Activated CD8-positive, alpha-beta T cell treated with anti-CD3 and anti-CD28 coated beads for 36 hours (primary cell): ENCODE measurements around the gene TRPM3. TPM values are rescaled to one million over a fixed set of nuclear protein-coding genes. Genes with fewer than 3 reads are reported as not detected.

Experiments
- ATAC-seq: fragments of 200-7000 bp; cut with Tn5 transposase; one replicate; pipeline ENCODE4 v1.10.0; 2021; ENCODE audit warnings: mild to moderate bottlenecking, moderate library complexity
- CTCF ChIA-PET: fragments of 350-600 bp; sonication (Branson Sonifier 250); formaldehyde crosslinking; loops from one replicate; lab custom pipeline; 2021; ENCODE audit warnings: antibody characterized with exemption; lab: Charles Lee
- POLR2A ChIA-PET: fragments of 350-600 bp; sonication (Branson Sonifier 250); formaldehyde crosslinking; loops from one replicate; lab custom pipeline; 2021; ENCODE audit warnings: antibody characterized with exemption; lab: Charles Lee
- DNase-seq: peaks from one replicate; pipeline ENCODE4 v3.0.0-alpha.2; 2020
- H3K27ac Mint-ChIP-seq: one replicate; pipeline ENCODE4 v1.8.0; 2021; ENCODE audit warnings: mild to moderate bottlenecking, mixed read lengths
- H3K27me3 Mint-ChIP-seq: one replicate; pipeline ENCODE4 v1.8.0; 2021; ENCODE audit warnings: mixed read lengths
- H3K36me3 Mint-ChIP-seq: one replicate; pipeline ENCODE4 v1.8.0; 2021; ENCODE audit warnings: low read depth, mixed read lengths
- H3K4me1 Mint-ChIP-seq: one replicate; pipeline ENCODE4 v1.8.0; 2021; ENCODE audit warnings: low read depth, mixed read lengths
- H3K4me3 Mint-ChIP-seq: one replicate; pipeline ENCODE4 v1.8.0; 2021; ENCODE audit warnings: mild to moderate bottlenecking, moderate library complexity, mixed read lengths
- H3K9me3 Mint-ChIP-seq: one replicate; pipeline ENCODE4 v1.8.0; 2021; ENCODE audit warnings: mixed read lengths
- CTCF ChIP-seq: fragments of 200-600 bp; IDR thresholded peaks from one replicate; pipeline ENCODE4 v1.8.0; 2022; ENCODE audit warnings: antibody characterized with exemption, mild to moderate bottlenecking
- intact Hi-C: fragments of 100-400 bp; cut with micrococcal nuclease; formaldehyde crosslinking; loops from one replicate; pipeline ENCODE4 v1.10.0; 2022
- total RNA-seq, 2 experiments: library from RNA; stranded (reverse); gene quantifications; one replicate each; pipeline ENCODE4 v1.2.3, GENCODE V29; 2021

The TRPM3 gene
- total RNA-seq, 2 experiments from 2014 or later = not detected

DNA sequence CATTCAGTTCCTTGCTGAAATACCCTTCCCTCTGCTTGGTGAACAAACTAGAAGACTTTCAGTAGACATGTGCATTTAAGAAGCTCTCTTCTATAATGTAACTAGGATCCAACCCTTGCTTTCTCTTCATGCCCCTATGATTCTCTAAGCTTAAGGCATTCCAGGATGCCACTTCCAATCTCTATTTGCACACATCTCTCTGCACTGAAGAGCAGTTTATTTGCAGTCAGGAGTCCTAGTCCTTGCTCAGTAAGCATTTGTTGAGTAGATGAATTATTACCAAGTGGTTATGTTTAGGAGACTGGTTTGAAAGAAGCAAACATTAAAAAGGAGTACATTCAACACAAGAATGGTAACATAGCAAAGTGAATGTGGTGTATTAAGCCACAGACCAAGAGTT, 432.7 kb downstream of the TRPM3 start:
- POLR2A ChIA-PET = no interaction called here
- Mint-ChIP-seq H3K27me3 (peaks cover 8% of the 10 kb centered on the region), H3K9me3 (no peaks in the 10 kb centered on the region), H3K4me1 (no peaks in the 10 kb centered on the region), H3K36me3 (no peaks in the 10 kb centered on the region), H3K27ac (no peak overlapping the region), H3K4me3 (no peak overlapping the region)
- CTCF ChIA-PET = no interaction called here
- intact Hi-C loops = no loop called here
- DNase-seq (no peak), ATAC-seq (no peak)
- no peak for TF ChIP-seq CTCF

DNA sequence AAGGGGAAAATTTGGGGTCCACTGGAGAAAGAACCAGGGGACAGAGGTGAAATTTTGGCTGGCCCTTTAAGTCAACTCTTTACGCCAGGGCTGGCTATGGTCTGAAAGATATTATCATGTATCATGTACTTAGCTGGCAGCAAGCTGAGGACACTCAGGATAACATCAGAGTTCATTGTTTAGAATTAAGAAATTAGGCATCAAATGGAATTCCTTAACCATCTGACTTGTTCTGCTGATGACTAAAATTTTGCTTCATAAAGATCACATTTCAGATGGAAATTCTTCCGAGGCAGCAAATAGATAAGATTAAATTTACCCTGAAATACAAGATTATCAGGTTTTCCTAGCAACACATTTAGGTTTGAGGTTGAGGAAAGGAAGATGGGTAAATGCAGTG, 437.6 kb downstream of the TRPM3 start:
- POLR2A ChIA-PET = no interaction called here
- DNase-seq (no peak), ATAC-seq (no peak)
- Mint-ChIP-seq H3K27me3 (peaks cover 10% of the 10 kb centered on the region), H3K4me3 (no peak overlapping the region), H3K4me1 (no peaks in the 10 kb centered on the region), H3K36me3 (no peaks in the 10 kb centered on the region), H3K27ac (no peak overlapping the region), H3K9me3 (no peaks in the 10 kb centered on the region)
- intact Hi-C loops = no loop called here
- no peak for TF ChIP-seq CTCF
- CTCF ChIA-PET = no interaction called here

DNA sequence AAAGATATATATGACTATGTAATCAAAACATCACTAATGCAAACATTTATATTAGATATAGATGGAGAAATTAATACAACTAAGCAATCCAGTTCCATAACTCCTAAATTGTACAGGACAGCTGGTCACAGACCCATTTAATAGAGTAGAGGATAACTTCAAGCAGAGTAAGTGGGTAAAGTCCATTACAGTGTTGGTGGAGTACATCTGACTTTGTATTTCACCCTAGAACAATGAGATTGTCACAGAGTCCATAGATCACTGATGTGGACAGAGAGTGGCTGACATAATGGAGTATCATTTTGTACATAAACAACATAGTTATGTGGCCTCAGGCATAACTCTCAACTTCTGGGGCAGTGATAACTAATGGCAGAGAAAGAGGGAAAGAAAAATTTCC, 439.1 kb downstream of the TRPM3 start:
- Mint-ChIP-seq H3K4me1 (no peaks in the 10 kb centered on the region), H3K9me3 (no peaks in the 10 kb centered on the region), H3K27ac (no peak overlapping the region), H3K36me3 (no peaks in the 10 kb centered on the region), H3K4me3 (no peak overlapping the region), H3K27me3 (peaks cover 8% of the 10 kb centered on the region)
- POLR2A ChIA-PET = no interaction called here
- ATAC-seq = no peak
- no peak for TF ChIP-seq CTCF
- CTCF ChIA-PET = no interaction called here
- intact Hi-C loops = no loop called here
- DNase-seq = no peak

DNA sequence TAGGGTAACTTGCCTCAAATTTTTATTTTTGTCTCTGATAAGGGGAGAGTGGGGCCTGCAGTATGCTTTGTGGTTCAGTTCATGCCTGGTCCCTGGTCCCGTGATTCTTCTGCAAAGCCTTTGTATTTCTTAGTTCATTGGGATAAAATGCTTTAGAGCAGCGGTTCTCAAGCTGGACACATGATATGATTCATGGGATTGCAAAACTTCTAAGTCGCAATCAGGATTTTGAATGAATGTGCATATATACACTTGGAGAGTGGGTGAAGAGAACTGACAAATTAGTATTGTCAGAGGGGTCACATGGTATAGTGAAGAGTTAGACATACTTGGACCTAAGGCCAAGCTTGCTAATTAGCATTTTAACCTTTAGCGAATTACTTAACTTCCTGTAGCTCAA, 441.6 kb downstream of the TRPM3 start:
- ChIA-PET POLR2A (no interaction called here), CTCF (no interaction called here)
- no peak for TF ChIP-seq CTCF
- no peak overlapping the region for H3K27ac Mint-ChIP-seq
- H3K4me1 Mint-ChIP-seq = no peaks in the 10 kb centered on the region
- H3K27me3 Mint-ChIP-seq = peaks cover 7% of the 10 kb centered on the region
- intact Hi-C loops = no loop called here
- no peak for DNase-seq
- no peak overlapping the region for H3K4me3 Mint-ChIP-seq
- H3K36me3 Mint-ChIP-seq = no peaks in the 10 kb centered on the region
- H3K9me3 Mint-ChIP-seq = no peaks in the 10 kb centered on the region
- no peak for ATAC-seq

- Mint-ChIP-seq H3K9me3 (no peaks in the 10 kb centered on the region), H3K27ac (no peak overlapping the region), H3K36me3 (no peaks in the 10 kb centered on the region), H3K4me1 (no peaks in the 10 kb centered on the region), H3K27me3 (peaks cover 7% of the 10 kb centered on the region), H3K4me3 (no peak overlapping the region)
- intact Hi-C loops = no loop called here
- no peak for TF ChIP-seq CTCF
- ChIA-PET POLR2A (no interaction called here), CTCF (no interaction called here)
- ATAC-seq (no peak), DNase-seq (no peak)
Measured at GRCh38 chr9:70678153-70678552, 443.3 kb downstream of the TRPM3 start.
